ENCODE data around the gene BHLHA15.

BHLHA15 gene

GRCh38 chr7:98168904-98169621, 42.2 kb upstream of the BHLHA15 start:
- TF ChIP-seq FOXP2 (optimal IDR thresholded peaks at IDR 0.05; ENCODE audit: borderline replicate concordance, extremely low read depth, extremely low read length, insufficient read depth), result no peak
- TF ChIP-seq POLR2AphosphoS5 (IDR thresholded peaks at IDR 0.05; ENCODE audit: low read depth, low read length), result no peak
- TF ChIP-seq REST (IDR thresholded peaks at IDR 0.05; ENCODE audit: insufficient read depth in 1 of 2, low read depth in 2 of 2, low read length in 2 of 2), result no peak
- no peak for TF ChIP-seq SIN3A (IDR thresholded peaks at IDR 0.05; ENCODE audit: borderline replicate concordance, insufficient read depth, low read length)
- no peak for TF ChIP-seq TAF1 (IDR thresholded peaks at IDR 0.05; ENCODE audit: borderline replicate concordance, insufficient read depth, low read length)

GRCh38 chr7:98170966-98171365, 40.3 kb upstream of the BHLHA15 start:
- TF ChIP-seq POLR2AphosphoS5 (IDR thresholded peaks at IDR 0.05; ENCODE audit: low read depth, low read length) (no peak), SIN3A (IDR thresholded peaks at IDR 0.05; ENCODE audit: borderline replicate concordance, insufficient read depth, low read length) (no peak), REST (IDR thresholded peaks at IDR 0.05; ENCODE audit: insufficient read depth in 1 of 2, low read depth in 2 of 2, low read length in 2 of 2) (no peak), FOXP2 (optimal IDR thresholded peaks at IDR 0.05; ENCODE audit: borderline replicate concordance, extremely low read depth, extremely low read length, insufficient read depth) (no peak), TAF1 (IDR thresholded peaks at IDR 0.05; ENCODE audit: borderline replicate concordance, insufficient read depth, low read length) (no peak)

GRCh38 chr7:98171449-98171848, 39.8 kb upstream of the BHLHA15 start:
- TF ChIP-seq FOXP2 (optimal IDR thresholded peaks at IDR 0.05; ENCODE audit: borderline replicate concordance, extremely low read depth, extremely low read length, insufficient read depth) (no peak), POLR2AphosphoS5 (IDR thresholded peaks at IDR 0.05; ENCODE audit: low read depth, low read length) (no peak), REST (IDR thresholded peaks at IDR 0.05; ENCODE audit: insufficient read depth in 1 of 2, low read depth in 2 of 2, low read length in 2 of 2) (no peak), TAF1 (IDR thresholded peaks at IDR 0.05; ENCODE audit: borderline replicate concordance, insufficient read depth, low read length) (no peak), SIN3A (IDR thresholded peaks at IDR 0.05; ENCODE audit: borderline replicate concordance, insufficient read depth, low read length) (no peak)

- no peak for TF ChIP-seq REST (IDR thresholded peaks at IDR 0.05; ENCODE audit: insufficient read depth in 1 of 2, low read depth in 2 of 2, low read length in 2 of 2)
- TF ChIP-seq TAF1 (IDR thresholded peaks at IDR 0.05; ENCODE audit: borderline replicate concordance, insufficient read depth, low read length), result no peak
- no peak for TF ChIP-seq FOXP2 (optimal IDR thresholded peaks at IDR 0.05; ENCODE audit: borderline replicate concordance, extremely low read depth, extremely low read length, insufficient read depth)
- no peak for TF ChIP-seq POLR2AphosphoS5 (IDR thresholded peaks at IDR 0.05; ENCODE audit: low read depth, low read length)
- TF ChIP-seq SIN3A (IDR thresholded peaks at IDR 0.05; ENCODE audit: borderline replicate concordance, insufficient read depth, low read length), result no peak
Observed at GRCh38 chr7:98174334-98175259, 36.6 kb upstream of the BHLHA15 start.
